CD4-positive, alpha-beta T cell treated with Interleukin-6 at 100 ng/mL for 8 hours (primary cell): ENCODE measurements around the gene L3MBTL3.

Source experiments
- DNase-seq: peaks from one replicate; pipeline ENCODE4 v3.0.0-alpha.2; 2020; ENCODE audit warnings: mixed read lengths, low spot score

The L3MBTL3 gene

GRCh38 chr6:130027948-130028347 lies 9.6 kb downstream of the L3MBTL3 start:
- DNase-seq: peak; percentile 58

- peak; percentile 38 for DNase-seq
Measured at GRCh38 chr6:130029163-130029562, 10.8 kb downstream of the L3MBTL3 start.

GRCh38 chr6:130032758-130033340 lies 14.5 kb downstream of the L3MBTL3 start:
- no peak for DNase-seq

- DNase-seq: no peak
Measured at GRCh38 chr6:130033949-130034348, 15.6 kb downstream of the L3MBTL3 start.

- DNase-seq: no peak
Measured at GRCh38 chr6:130034378-130035146, 16.2 kb downstream of the L3MBTL3 start.

GRCh38 chr6:130035211-130035610 lies 16.8 kb downstream of the L3MBTL3 start:
- DNase-seq: no peak

- DNase-seq: no peak
Measured at GRCh38 chr6:130037207-130037811, 18.9 kb downstream of the L3MBTL3 start.

- DNase-seq: no peak
Measured at GRCh38 chr6:130041594-130041993, 23.2 kb downstream of the L3MBTL3 start.

- DNase-seq: no peak
Measured at GRCh38 chr6:130043344-130043743, 25.0 kb downstream of the L3MBTL3 start.

- DNase-seq: no peak
Measured at GRCh38 chr6:130045622-130046021, 27.2 kb downstream of the L3MBTL3 start.

GRCh38 chr6:130046671-130047070 lies 28.3 kb downstream of the L3MBTL3 start:
- DNase-seq: no peak

GRCh38 chr6:130047088-130047995 lies 29.0 kb downstream of the L3MBTL3 start:
- DNase-seq: no peak

- no peak for DNase-seq
Measured at GRCh38 chr6:130050230-130050629, 31.8 kb downstream of the L3MBTL3 start.

- DNase-seq: no peak
Measured at GRCh38 chr6:130054725-130055124, 36.3 kb downstream of the L3MBTL3 start.

GRCh38 chr6:130055271-130055670 lies 36.9 kb downstream of the L3MBTL3 start:
- no peak for DNase-seq

- DNase-seq: no peak
Measured at GRCh38 chr6:130057495-130057894, 39.1 kb downstream of the L3MBTL3 start.

- no peak for DNase-seq
Measured at GRCh38 chr6:130063806-130064205, 45.4 kb downstream of the L3MBTL3 start.

GRCh38 chr6:130065609-130066156 lies 47.3 kb downstream of the L3MBTL3 start:
- DNase-seq: no peak

- no peak for DNase-seq
Measured at GRCh38 chr6:130069485-130069884, 51.1 kb downstream of the L3MBTL3 start.

- DNase-seq: no peak
Measured at GRCh38 chr6:130070326-130070725, 51.9 kb downstream of the L3MBTL3 start.

- no peak for DNase-seq
Measured at GRCh38 chr6:130070792-130071191, 52.4 kb downstream of the L3MBTL3 start.

GRCh38 chr6:130075879-130076460 lies 57.6 kb downstream of the L3MBTL3 start:
- no peak for DNase-seq
